Suprapubic skin (tissue), 4 donors: ENCODE measurements around the gene ITPRIP. TPM values are rescaled to one million over a fixed set of nuclear protein-coding genes. Genes with fewer than 3 reads are reported as not detected.

Source experiments
- DNase-seq, 2 donors: peaks; one replicate each; pipeline ENCODE4 v3.0.0-alpha.2; 2019; ENCODE audit warnings: low spot score in 2 of 2
- H3K27ac ChIP-seq: fragments of 200-600 bp; sonication (generic); one replicate; pipeline ENCODE4 v1.5.1; 2019
- H3K27me3 ChIP-seq: fragments of 200-600 bp; sonication (generic); one replicate; pipeline ENCODE4 v1.5.1; 2019
- H3K36me3 ChIP-seq: fragments of 200-600 bp; sonication (generic); one replicate; pipeline ENCODE4 v1.5.1; 2019
- H3K4me1 ChIP-seq: fragments of 200-600 bp; sonication (generic); one replicate; pipeline ENCODE4 v1.5.1; 2019
- H3K4me3 ChIP-seq: fragments of 200-600 bp; sonication (generic); one replicate; pipeline ENCODE4 v1.5.1; 2019; ENCODE audit warnings: mild to moderate bottlenecking
- H3K9me3 ChIP-seq: fragments of 200-600 bp; sonication (generic); one replicate; pipeline ENCODE4 v1.5.1; 2019
- CTCF ChIP-seq, 2 donors: fragments of 200-600 bp in 1 of 2; fragments of 450-650 bp in 1 of 2; sonication (generic) in 1 of 2; IDR thresholded peaks; one replicate each; pipeline ENCODE4 v1.5.1; 2016 to 2019; ENCODE audit warnings: antibody characterized with exemption in 2 of 2, mild to moderate bottlenecking in 1 of 2, moderate library complexity in 1 of 2
- EP300 ChIP-seq: sonication (generic); formaldehyde crosslinking; IDR thresholded peaks from one replicate; pipeline ENCODE4 v1.6.1; 2017; ENCODE audit warnings: antibody characterized with exemption
- POLR2A ChIP-seq, 2 donors: fragments of 450-650 bp; IDR thresholded peaks; one replicate each; pipeline ENCODE4 v1.6.1; 2017; ENCODE audit warnings: antibody characterized with exemption in 2 of 2, mild to moderate bottlenecking in 2 of 2, moderate library complexity in 2 of 2
- POLR2AphosphoS5 ChIP-seq, 3 donors: sonication (generic); formaldehyde crosslinking; IDR thresholded peaks; one replicate each; pipeline ENCODE4 v1.6.1; 2017; ENCODE audit warnings: antibody characterized with exemption in 3 of 3
- WGBS: methylation state at CpG from one replicate; pipeline ENCODE4 v1.1.5; 2018; 5-methylcytosine and 5-hydroxymethylcytosine counted together
- total RNA-seq, 4 donors: library from RNA; depleted of rRNA; stranded (reverse); fragments of >200 nt; gene quantifications; one replicate each; pipeline ENCODE4 v1.1.0, GENCODE V29; 2016

The ITPRIP gene
- total RNA-seq, 4 donors from 2014 or later, result 98.5 to 217 (median 191) TPM

- Histone ChIP-seq H3K36me3 (peaks cover 3% of the 10 kb centered on the region), H3K4me3 (no peak overlapping the region), H3K27ac (no peak overlapping the region), H3K9me3 (no peaks in the 10 kb centered on the region), H3K27me3 (no peaks in the 10 kb centered on the region), H3K4me1 (peaks cover 12% of the 10 kb centered on the region)
- TF ChIP-seq EP300 (no peak), POLR2A (IDR thresholded peaks at IDR 0.05) (no peak), POLR2AphosphoS5 (IDR thresholded peaks at IDR 0.05) (no peak), CTCF (IDR thresholded peaks at IDR 0.05) (peak in 1 of 2 donors; percentile 36)
- DNase-seq, result no peak
- 72% methylated on average over 17 of the region's 17 CpGs for WGBS
Measured at GRCh38 chr10:104297697-104298660, 40.3 kb downstream of the ITPRIP start.

GRCh38 chr10:104296687-104297436 is 41.4 kb downstream of the ITPRIP start:
- WGBS, result 94% methylated on average over 10 of the region's 10 CpGs
- no peak for DNase-seq
- no peak for TF ChIP-seq CTCF (IDR thresholded peaks at IDR 0.05)
- no peak for TF ChIP-seq POLR2AphosphoS5 (IDR thresholded peaks at IDR 0.05)
- H3K27ac ChIP-seq, result no peak overlapping the region
- H3K36me3 ChIP-seq, result peaks cover 3% of the 10 kb centered on the region
- no peaks in the 10 kb centered on the region for H3K27me3 ChIP-seq
- no peaks in the 10 kb centered on the region for H3K9me3 ChIP-seq
- H3K4me1 ChIP-seq, result peaks cover 12% of the 10 kb centered on the region
- H3K4me3 ChIP-seq, result no peak overlapping the region

GRCh38 chr10:104293781-104294321 is 44.4 kb downstream of the ITPRIP start:
- H3K27ac ChIP-seq, result no peak overlapping the region
- H3K36me3 ChIP-seq, result no peaks in the 10 kb centered on the region
- no peaks in the 10 kb centered on the region for H3K9me3 ChIP-seq
- no peak for TF ChIP-seq POLR2A (IDR thresholded peaks at IDR 0.05)
- TF ChIP-seq POLR2AphosphoS5 (IDR thresholded peaks at IDR 0.05), result no peak
- no peak for TF ChIP-seq EP300
- TF ChIP-seq CTCF (IDR thresholded peaks at IDR 0.05), result no peak
- H3K4me1 ChIP-seq, result peaks cover 8% of the 10 kb centered on the region
- WGBS, result 95% methylated on average over 5 of the region's 5 CpGs
- H3K4me3 ChIP-seq, result no peak overlapping the region
- no peaks in the 10 kb centered on the region for H3K27me3 ChIP-seq
- no peak for DNase-seq

- Histone ChIP-seq H3K4me1 (peaks cover 8% of the 10 kb centered on the region), H3K27ac (no peak overlapping the region), H3K36me3 (no peaks in the 10 kb centered on the region), H3K9me3 (no peaks in the 10 kb centered on the region), H3K27me3 (no peaks in the 10 kb centered on the region), H3K4me3 (no peak overlapping the region)
- WGBS, result 48% methylated on average over 2 of the region's 2 CpGs
- no peak for TF ChIP-seq POLR2A (IDR thresholded peaks at IDR 0.05)
- TF ChIP-seq CTCF (IDR thresholded peaks at IDR 0.05), result no peak
- no peak for TF ChIP-seq EP300
- no peak for TF ChIP-seq POLR2AphosphoS5 (IDR thresholded peaks at IDR 0.05)
- no peak for DNase-seq
Measured at GRCh38 chr10:104293011-104293410, 45.3 kb downstream of the ITPRIP start.
